Esophagus squamous epithelium (tissue), 4 donors: ENCODE results near the gene CDK5RAP3.

Experiments used
- POLR2A ChIP-seq, 4 donors: fragments of 450-650 bp; IDR thresholded peaks; one replicate each; pipeline ENCODE4 v1.6.1; 2017; ENCODE audit warnings: antibody characterized with exemption in 4 of 4, mild to moderate bottlenecking in 4 of 4, moderate library complexity in 3 of 4
- TF ChIP-seq, protein P1 (sequence below), 6 experiments: fragments of 450-650 bp in 4 of 6; fragments of 200-600 bp in 2 of 6; sonication (generic) in 2 of 6; IDR thresholded peaks; one replicate each; pipeline ENCODE4 v1.5.1; 2016 to 2019; ENCODE audit warnings: antibody characterized with exemption in 6 of 6, mild to moderate bottlenecking in 4 of 6, moderate library complexity in 4 of 6

DNA sequence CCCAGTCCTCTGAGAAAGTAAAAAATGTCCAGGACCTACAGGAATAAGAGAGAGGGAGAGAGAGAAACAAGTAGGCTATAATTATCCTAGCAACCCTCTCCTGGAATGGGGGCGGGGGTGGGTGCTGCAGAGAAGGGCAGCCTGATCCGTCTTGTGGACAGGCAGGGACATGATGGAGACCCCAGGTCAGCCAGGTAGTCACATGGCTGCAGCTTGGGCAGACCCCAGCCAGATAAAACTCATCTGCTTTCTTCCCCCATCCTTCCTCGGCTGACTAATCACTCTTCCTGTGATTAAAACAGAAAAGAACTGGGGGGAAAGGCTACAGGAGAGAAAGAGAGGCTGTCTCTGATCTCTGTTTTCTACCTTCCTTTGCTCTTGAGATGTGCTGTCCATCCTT, 34.1 kb downstream of the CDK5RAP3 start:
- TF ChIP-seq, protein P1, sequence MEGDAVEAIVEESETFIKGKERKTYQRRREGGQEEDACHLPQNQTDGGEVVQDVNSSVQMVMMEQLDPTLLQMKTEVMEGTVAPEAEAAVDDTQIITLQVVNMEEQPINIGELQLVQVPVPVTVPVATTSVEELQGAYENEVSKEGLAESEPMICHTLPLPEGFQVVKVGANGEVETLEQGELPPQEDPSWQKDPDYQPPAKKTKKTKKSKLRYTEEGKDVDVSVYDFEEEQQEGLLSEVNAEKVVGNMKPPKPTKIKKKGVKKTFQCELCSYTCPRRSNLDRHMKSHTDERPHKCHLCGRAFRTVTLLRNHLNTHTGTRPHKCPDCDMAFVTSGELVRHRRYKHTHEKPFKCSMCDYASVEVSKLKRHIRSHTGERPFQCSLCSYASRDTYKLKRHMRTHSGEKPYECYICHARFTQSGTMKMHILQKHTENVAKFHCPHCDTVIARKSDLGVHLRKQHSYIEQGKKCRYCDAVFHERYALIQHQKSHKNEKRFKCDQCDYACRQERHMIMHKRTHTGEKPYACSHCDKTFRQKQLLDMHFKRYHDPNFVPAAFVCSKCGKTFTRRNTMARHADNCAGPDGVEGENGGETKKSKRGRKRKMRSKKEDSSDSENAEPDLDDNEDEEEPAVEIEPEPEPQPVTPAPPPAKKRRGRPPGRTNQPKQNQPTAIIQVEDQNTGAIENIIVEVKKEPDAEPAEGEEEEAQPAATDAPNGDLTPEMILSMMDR (IDR thresholded peaks at IDR 0.05), result no peak
- no peak for TF ChIP-seq POLR2A (IDR thresholded peaks at IDR 0.05)
